Activated T-helper 17 cell treated with anti-CD3 and anti-CD28 coated beads, Interleukin-2, amount 50 U/mL, for 72 hours (primary cell): ENCODE measurements around the gene CDC40. TPM values are rescaled to one million over a fixed set of nuclear protein-coding genes. Genes with fewer than 3 reads are reported as not detected.
A peak's percentile ranks its signal among the peaks of the same experiment; 100 is the strongest.
"Not testable (repeated sequence)": the region's sequence is repeated elsewhere in the genome, so short reads cannot be mapped to it uniquely, and the experiment has no call there.

ENCODE experiments used
- ATAC-seq: fragments of 150-1000 bp; cut with Tn5 transposase; replicated peaks from 2 replicates; pipeline ENCODE4 v1.10.0; 2021; ENCODE audit warnings: mild to moderate bottlenecking, moderate library complexity
- H3K27ac Mint-ChIP-seq: one replicate; pipeline ENCODE4 v1.8.0; 2022; ENCODE audit warnings: mixed read lengths
- H3K27me3 Mint-ChIP-seq: one replicate; pipeline ENCODE4 v1.8.0; 2022; ENCODE audit warnings: mixed read lengths
- H3K36me3 Mint-ChIP-seq: one replicate; pipeline ENCODE4 v1.8.0; 2022; ENCODE audit warnings: low read depth, mild to moderate bottlenecking, mixed read lengths
- H3K4me1 Mint-ChIP-seq: one replicate; pipeline ENCODE4 v1.8.0; 2022; ENCODE audit warnings: mixed read lengths
- H3K4me3 Mint-ChIP-seq: one replicate; pipeline ENCODE4 v1.8.0; 2022; ENCODE audit warnings: mild to moderate bottlenecking, mixed read lengths
- H3K9me3 Mint-ChIP-seq: one replicate; pipeline ENCODE4 v1.8.0; 2022; ENCODE audit warnings: mixed read lengths
- total RNA-seq, 2 donors: library from RNA; stranded (reverse); gene quantifications; one replicate each; pipeline ENCODE4 v1.2.3, GENCODE V29; 2022

CDC40 gene
- total RNA-seq, 2 donors from 2014 or later, result 27.1 to 30.4 TPM

- H3K4me1 Mint-ChIP-seq, result no peaks in the 10 kb centered on the region
- H3K4me3 Mint-ChIP-seq, result no peak overlapping the region
- H3K27me3 Mint-ChIP-seq, result no peaks in the 10 kb centered on the region
Measured at GRCh38 chr6:110232450-110232849, 52.2 kb downstream of the CDC40 start.

DNA sequence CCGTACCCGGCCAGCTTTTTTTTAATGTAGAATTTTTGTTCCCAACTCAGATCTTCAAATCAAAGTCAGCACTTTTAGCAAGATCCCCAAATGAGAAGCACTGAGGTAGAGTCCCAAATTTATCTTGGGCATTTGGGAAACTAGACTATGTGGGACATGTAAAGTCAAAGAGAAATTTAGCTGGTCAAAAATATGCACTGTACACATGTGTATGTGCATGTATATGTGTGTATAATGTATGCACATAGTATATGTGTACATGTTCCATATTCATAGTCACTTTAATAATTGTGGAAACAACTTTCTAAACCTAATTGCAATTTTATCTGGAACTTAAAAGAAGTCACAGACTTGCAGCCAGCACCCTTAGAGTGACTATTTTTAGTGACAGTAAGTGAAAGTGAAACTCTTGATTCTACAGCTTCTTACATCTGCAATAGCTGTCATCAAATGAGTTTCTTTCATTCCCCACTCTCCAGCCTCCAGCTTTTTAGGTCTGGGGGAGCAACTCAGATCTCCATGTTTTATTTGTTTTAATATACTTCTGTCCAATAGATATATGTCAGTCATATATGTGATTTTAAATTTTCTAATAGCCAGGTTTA is 53.6 kb downstream of the CDC40 start:
- peak; percentile 84 for ATAC-seq
- no peak overlapping the region for H3K4me3 Mint-ChIP-seq
- no peaks in the 10 kb centered on the region for H3K4me1 Mint-ChIP-seq
- H3K36me3 Mint-ChIP-seq, result peaks cover 35% of the 10 kb centered on the region
- no peaks in the 10 kb centered on the region for H3K27me3 Mint-ChIP-seq
- no peak overlapping the region for H3K27ac Mint-ChIP-seq
- H3K9me3 Mint-ChIP-seq, result no peaks in the 10 kb centered on the region

More at GRCh38 chr6:110232450-110232849, 52.2 kb downstream of the CDC40 start:
- Mint-ChIP-seq H3K27ac (no peak overlapping the region), H3K9me3 (no peaks in the 10 kb centered on the region), H3K36me3 (peaks cover 42% of the 10 kb centered on the region)
- no peak for ATAC-seq

DNA sequence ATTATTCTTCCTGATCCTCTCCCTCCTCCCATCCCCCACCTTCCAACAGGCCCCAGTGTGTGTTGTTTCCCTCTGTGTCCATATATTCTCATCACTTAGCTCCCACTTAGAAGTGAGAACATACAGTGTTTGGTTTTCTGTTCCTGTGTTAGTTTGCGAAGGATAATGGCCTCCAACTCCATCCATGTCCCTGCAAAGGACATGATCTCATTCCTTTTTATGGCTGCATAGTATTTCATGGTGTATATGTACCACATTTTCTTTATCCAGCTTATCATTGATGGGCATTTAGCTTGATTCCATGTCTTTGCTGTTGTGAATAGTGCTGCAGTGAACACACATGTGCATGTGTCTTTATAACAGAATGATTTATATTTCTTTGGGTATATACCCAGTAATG is 55.8 kb downstream of the CDC40 start:
- not testable (repeated sequence) for H3K27ac Mint-ChIP-seq, ATAC-seq
- H3K36me3 Mint-ChIP-seq, result peaks cover 24% of the 10 kb centered on the region

GRCh38 chr6:110239526-110240274 is 59.5 kb downstream of the CDC40 start:
- Mint-ChIP-seq H3K4me1 (no peaks in the 10 kb centered on the region), H3K4me3 (no peak overlapping the region), H3K9me3 (no peaks in the 10 kb centered on the region), H3K27me3 (no peaks in the 10 kb centered on the region), H3K36me3 (peaks cover 18% of the 10 kb centered on the region), H3K27ac (no peak overlapping the region)
- ATAC-seq, result no peak

More for the DNA sequence above, 55.8 kb downstream of the CDC40 start:
- not testable (repeated sequence) for H3K4me1 Mint-ChIP-seq, H3K9me3 Mint-ChIP-seq, H3K4me3 Mint-ChIP-seq, H3K27me3 Mint-ChIP-seq

DNA sequence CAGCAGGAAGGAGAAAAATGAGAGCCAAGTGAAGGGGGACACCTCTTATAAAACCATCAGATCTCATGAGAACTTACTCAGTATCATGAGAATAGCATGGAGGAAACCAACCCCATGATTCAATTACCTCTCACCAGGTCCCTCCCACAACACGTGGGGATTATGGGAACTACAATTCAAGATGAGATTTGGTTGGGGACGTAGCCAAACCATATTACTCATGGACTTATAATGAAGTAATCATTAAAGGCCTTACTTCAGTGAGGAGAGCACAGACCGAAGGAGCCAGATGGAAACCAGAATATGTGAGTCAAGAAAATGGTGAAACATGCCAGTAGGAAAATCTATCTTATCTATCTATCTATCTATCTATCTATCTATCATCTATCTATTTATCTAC is 64.4 kb downstream of the CDC40 start:
- not testable (repeated sequence) for H3K27ac Mint-ChIP-seq, H3K36me3 Mint-ChIP-seq, H3K27me3 Mint-ChIP-seq, H3K4me1 Mint-ChIP-seq, H3K4me3 Mint-ChIP-seq, ATAC-seq, H3K9me3 Mint-ChIP-seq

DNA sequence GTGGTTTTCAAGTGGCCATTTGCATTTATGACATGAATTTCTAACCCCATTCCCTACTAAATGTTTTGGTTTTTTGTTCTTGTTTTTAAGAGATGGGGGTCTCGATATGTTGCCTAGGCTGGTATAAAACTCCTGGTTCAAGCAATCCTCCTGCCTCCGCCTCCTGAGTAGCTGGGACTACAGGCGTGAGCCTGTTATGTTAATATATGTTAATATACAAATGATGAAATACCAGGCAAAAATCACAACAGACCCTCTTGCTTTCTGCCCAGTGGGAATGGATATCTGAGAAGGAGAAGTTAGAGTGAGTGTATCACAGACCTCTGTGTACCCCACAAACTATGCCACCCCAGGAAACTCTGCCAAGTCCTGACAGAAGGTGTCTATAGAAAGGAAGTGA is 66.2 kb downstream of the CDC40 start:
- Mint-ChIP-seq H3K4me3 (no peak overlapping the region), H3K4me1 (no peaks in the 10 kb centered on the region), H3K27me3 (no peaks in the 10 kb centered on the region), H3K36me3 (no peaks in the 10 kb centered on the region), H3K9me3 (no peaks in the 10 kb centered on the region), H3K27ac (no peak overlapping the region)
- ATAC-seq, result no peak

GRCh38 chr6:110246900-110247546 is 66.8 kb downstream of the CDC40 start:
- no peaks in the 10 kb centered on the region for H3K36me3 Mint-ChIP-seq
- no peaks in the 10 kb centered on the region for H3K9me3 Mint-ChIP-seq
- no peak for ATAC-seq
- H3K4me1 Mint-ChIP-seq, result no peaks in the 10 kb centered on the region
- no peaks in the 10 kb centered on the region for H3K27me3 Mint-ChIP-seq
- no peak overlapping the region for H3K27ac Mint-ChIP-seq
- H3K4me3 Mint-ChIP-seq, result no peak overlapping the region

- no peaks in the 10 kb centered on the region for H3K4me1 Mint-ChIP-seq
- H3K27ac Mint-ChIP-seq, result no peak overlapping the region
- H3K9me3 Mint-ChIP-seq, result no peaks in the 10 kb centered on the region
- ATAC-seq, result no peak
- no peaks in the 10 kb centered on the region for H3K36me3 Mint-ChIP-seq
- no peak overlapping the region for H3K4me3 Mint-ChIP-seq
- H3K27me3 Mint-ChIP-seq, result peaks cover under 1% of the 10 kb centered on the region
Measured at GRCh38 chr6:110250058-110250457, 69.8 kb downstream of the CDC40 start.

DNA sequence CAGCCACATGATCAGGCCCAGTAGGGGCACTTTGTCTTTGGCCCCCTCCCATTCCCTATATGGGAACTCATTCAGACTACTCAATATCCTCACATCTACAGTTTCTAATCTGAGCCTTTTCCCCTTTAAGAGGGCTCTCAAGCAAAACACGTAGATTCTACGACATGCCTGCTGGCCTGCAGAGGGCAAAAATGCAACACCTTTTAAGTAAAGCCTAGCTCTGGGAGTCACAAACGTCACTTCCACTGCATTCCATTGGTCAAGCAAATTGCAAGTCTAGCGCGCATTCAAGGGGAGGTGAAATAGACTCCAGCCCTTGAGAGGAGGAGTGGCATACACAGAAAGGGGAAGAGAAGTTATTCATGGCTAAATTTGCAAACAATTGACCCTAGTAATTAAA is 70.6 kb downstream of the CDC40 start:
- Mint-ChIP-seq H3K9me3 (no peaks in the 10 kb centered on the region), H3K4me1 (no peaks in the 10 kb centered on the region), H3K27me3 (peaks cover 6% of the 10 kb centered on the region), H3K27ac (no peak overlapping the region), H3K36me3 (no peaks in the 10 kb centered on the region), H3K4me3 (no peak overlapping the region)
- ATAC-seq, result no peak

DNA sequence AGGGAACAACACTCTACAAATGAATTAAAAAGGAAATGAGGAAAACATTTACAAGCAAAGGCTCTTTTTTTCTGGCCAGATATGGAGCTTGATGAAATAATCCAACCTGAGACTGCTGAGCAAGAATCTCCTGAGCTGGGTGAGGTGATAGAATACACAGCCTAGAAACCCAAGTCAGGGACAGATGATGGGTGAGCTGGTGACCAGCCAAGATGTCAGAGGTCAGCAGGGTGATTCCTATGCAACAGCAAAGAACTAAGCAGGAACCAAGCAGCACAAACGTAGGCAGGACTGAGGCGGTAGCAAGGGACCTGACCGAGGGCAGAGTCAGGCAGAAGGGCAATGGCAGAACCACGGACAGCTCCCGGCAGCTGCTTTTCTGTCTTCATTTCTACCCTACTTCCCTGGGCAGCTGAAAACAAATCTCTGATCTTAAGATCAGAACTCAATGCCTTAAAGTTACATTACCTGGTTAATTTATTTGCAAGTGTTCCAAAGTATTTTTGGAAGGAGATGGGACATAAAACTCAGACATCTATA is 75.1 kb downstream of the CDC40 start:
- peaks cover 3% of the 10 kb centered on the region for H3K9me3 Mint-ChIP-seq
- no peaks in the 10 kb centered on the region for H3K36me3 Mint-ChIP-seq
- no peak overlapping the region for H3K27ac Mint-ChIP-seq
- no peak for ATAC-seq
- H3K4me3 Mint-ChIP-seq, result no peak overlapping the region
- peaks cover 15% of the 10 kb centered on the region for H3K27me3 Mint-ChIP-seq
- H3K4me1 Mint-ChIP-seq, result no peaks in the 10 kb centered on the region

- no peaks in the 10 kb centered on the region for H3K4me1 Mint-ChIP-seq
- H3K36me3 Mint-ChIP-seq, result no peaks in the 10 kb centered on the region
- H3K4me3 Mint-ChIP-seq, result no peak overlapping the region
- no peak for ATAC-seq
- peaks cover 15% of the 10 kb centered on the region for H3K27me3 Mint-ChIP-seq
- H3K9me3 Mint-ChIP-seq, result peaks cover 3% of the 10 kb centered on the region
- no peak overlapping the region for H3K27ac Mint-ChIP-seq
Measured at GRCh38 chr6:110256366-110256765, 76.1 kb downstream of the CDC40 start.

DNA sequence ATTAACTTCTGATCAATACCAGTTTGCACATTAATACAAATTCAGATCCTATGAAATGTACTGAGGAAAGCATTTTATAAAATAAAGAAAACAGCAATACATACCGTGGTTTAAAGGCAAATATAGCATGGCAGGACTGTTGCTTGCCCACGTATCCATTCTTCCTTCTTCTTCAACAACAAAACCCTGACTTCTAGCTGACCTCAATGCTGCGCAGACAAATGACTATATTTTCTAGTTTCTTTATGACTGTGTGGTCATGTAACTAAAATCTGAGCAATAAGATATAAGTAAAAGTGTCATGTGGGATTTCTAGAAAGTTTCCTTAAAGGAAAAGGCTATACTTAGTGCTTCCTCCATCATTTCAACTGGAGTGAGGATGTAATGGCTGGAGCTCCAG is 85.0 kb downstream of the CDC40 start:
- Mint-ChIP-seq H3K4me3 (no peak overlapping the region), H3K9me3 (no peaks in the 10 kb centered on the region), H3K4me1 (no peaks in the 10 kb centered on the region), H3K27ac (no peak overlapping the region), H3K27me3 (no peaks in the 10 kb centered on the region), H3K36me3 (no peaks in the 10 kb centered on the region)
- ATAC-seq, result peak; percentile 35

- no peak overlapping the region for H3K27ac Mint-ChIP-seq
- no peaks in the 10 kb centered on the region for H3K36me3 Mint-ChIP-seq
- no peaks in the 10 kb centered on the region for H3K27me3 Mint-ChIP-seq
- H3K9me3 Mint-ChIP-seq, result no peaks in the 10 kb centered on the region
- no peak for ATAC-seq
- H3K4me1 Mint-ChIP-seq, result no peaks in the 10 kb centered on the region
- H3K4me3 Mint-ChIP-seq, result no peak overlapping the region
Measured at GRCh38 chr6:110266996-110267395, 86.8 kb downstream of the CDC40 start.

DNA sequence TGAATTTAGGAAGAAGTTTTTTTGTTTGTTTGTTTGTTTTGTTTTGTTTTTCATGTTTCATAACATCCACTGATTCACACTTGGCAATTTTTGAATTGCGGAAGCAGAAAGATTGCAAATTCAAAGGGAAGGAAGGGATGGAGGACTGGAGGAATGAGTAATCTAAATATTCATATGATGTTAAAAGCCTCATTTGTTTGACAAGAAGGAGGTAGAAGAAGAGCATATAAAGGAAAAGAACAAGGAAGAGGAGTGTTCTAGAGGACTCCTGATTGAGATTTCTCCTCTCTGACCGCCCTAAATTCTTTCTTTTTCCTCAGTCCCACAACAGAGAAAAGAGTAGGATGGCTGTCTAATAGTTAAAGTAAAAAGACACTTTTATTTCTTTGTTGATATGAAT is 89.4 kb downstream of the CDC40 start:
- ATAC-seq, result no peak
- Mint-ChIP-seq H3K4me3 (no peak overlapping the region), H3K27ac (no peak overlapping the region), H3K36me3 (no peaks in the 10 kb centered on the region), H3K9me3 (no peaks in the 10 kb centered on the region), H3K27me3 (peaks cover 3% of the 10 kb centered on the region), H3K4me1 (no peaks in the 10 kb centered on the region)

GRCh38 chr6:110270165-110270564 is 89.9 kb downstream of the CDC40 start:
- Mint-ChIP-seq H3K27me3 (peaks cover 3% of the 10 kb centered on the region), H3K9me3 (no peaks in the 10 kb centered on the region), H3K27ac (no peak overlapping the region), H3K4me1 (no peaks in the 10 kb centered on the region), H3K4me3 (no peak overlapping the region), H3K36me3 (no peaks in the 10 kb centered on the region)
- ATAC-seq, result no peak
